NCI-H1417 (cell line): ENCODE data around the gene SLC27A3.
A peak's percentile ranks its signal among the peaks of the same experiment; 100 is the strongest.

ENCODE experiments used
- DNase-seq, 3 experiments: peaks; one replicate each; lab custom pipeline; 2025; lab: John Stamatoyannopoulos, UW

The SLC27A3 gene

GRCh38 chr1:153774780-153775457 lies at the start of gene SLC27A3:
SLC27A3 (plus strand) TSS chr1:153775407; CDS start chr1:153775498, 91 bp downstream.
- peak; percentile 85 to 88 (median 88) for DNase-seq

- DNase-seq = peak; percentile 99 to 100 (median 100)
These were observed 47.5 kb upstream of the SLC27A3 start, which contains the start of gene INTS3 for GRCh38 chr1:153727463-153728304. INTS3 (plus strand) TSS chr1:153728050; CDS start chr1:153728635, 585 bp downstream.

- DNase-seq = peak; percentile 59 to 75 (median 69)
These were observed 46.7 kb upstream of the SLC27A3 start for GRCh38 chr1:153728305-153729066.

GRCh38 chr1:153730468-153730988 lies 44.7 kb upstream of the SLC27A3 start:
- no peak for DNase-seq

GRCh38 chr1:153733970-153734369 lies 41.2 kb upstream of the SLC27A3 start:
- DNase-seq = peak in 2 of 3 experiments; percentile 10 to 63

GRCh38 chr1:153734396-153735089 lies 40.7 kb upstream of the SLC27A3 start:
- DNase-seq = no peak

GRCh38 chr1:153735090-153735420 lies 40.2 kb upstream of the SLC27A3 start:
- DNase-seq = no peak

- DNase-seq = no peak
These were observed 33.2 kb upstream of the SLC27A3 start for GRCh38 chr1:153741986-153742385.

- no peak for DNase-seq
These were observed 32.6 kb upstream of the SLC27A3 start for GRCh38 chr1:153742411-153743142.

- no peak for DNase-seq
These were observed 29.8 kb upstream of the SLC27A3 start for GRCh38 chr1:153745417-153745816.

- DNase-seq = no peak
These were observed 29.0 kb upstream of the SLC27A3 start for GRCh38 chr1:153746174-153746573.

GRCh38 chr1:153748903-153749302 lies 26.3 kb upstream of the SLC27A3 start:
- DNase-seq = no peak

GRCh38 chr1:153749408-153750005 lies 25.7 kb upstream of the SLC27A3 start:
- peak; percentile 65 to 88 (median 81) for DNase-seq

- no peak for DNase-seq
These were observed 24.9 kb upstream of the SLC27A3 start for GRCh38 chr1:153750026-153750995.

- DNase-seq = no peak
These were observed 23.1 kb upstream of the SLC27A3 start for GRCh38 chr1:153752072-153752471.

GRCh38 chr1:153752571-153753195 lies 22.5 kb upstream of the SLC27A3 start:
- no peak for DNase-seq

GRCh38 chr1:153754266-153754665 lies 20.9 kb upstream of the SLC27A3 start:
- no peak for DNase-seq

GRCh38 chr1:153760440-153760839 lies 14.8 kb upstream of the SLC27A3 start:
- DNase-seq = no peak
